ENCODE data around the gene WNT3A.
"Not testable (repeated sequence)": the region's sequence is repeated elsewhere in the genome, so short reads cannot be mapped to it uniquely, and the experiment has no call there.

The WNT3A gene

DNA sequence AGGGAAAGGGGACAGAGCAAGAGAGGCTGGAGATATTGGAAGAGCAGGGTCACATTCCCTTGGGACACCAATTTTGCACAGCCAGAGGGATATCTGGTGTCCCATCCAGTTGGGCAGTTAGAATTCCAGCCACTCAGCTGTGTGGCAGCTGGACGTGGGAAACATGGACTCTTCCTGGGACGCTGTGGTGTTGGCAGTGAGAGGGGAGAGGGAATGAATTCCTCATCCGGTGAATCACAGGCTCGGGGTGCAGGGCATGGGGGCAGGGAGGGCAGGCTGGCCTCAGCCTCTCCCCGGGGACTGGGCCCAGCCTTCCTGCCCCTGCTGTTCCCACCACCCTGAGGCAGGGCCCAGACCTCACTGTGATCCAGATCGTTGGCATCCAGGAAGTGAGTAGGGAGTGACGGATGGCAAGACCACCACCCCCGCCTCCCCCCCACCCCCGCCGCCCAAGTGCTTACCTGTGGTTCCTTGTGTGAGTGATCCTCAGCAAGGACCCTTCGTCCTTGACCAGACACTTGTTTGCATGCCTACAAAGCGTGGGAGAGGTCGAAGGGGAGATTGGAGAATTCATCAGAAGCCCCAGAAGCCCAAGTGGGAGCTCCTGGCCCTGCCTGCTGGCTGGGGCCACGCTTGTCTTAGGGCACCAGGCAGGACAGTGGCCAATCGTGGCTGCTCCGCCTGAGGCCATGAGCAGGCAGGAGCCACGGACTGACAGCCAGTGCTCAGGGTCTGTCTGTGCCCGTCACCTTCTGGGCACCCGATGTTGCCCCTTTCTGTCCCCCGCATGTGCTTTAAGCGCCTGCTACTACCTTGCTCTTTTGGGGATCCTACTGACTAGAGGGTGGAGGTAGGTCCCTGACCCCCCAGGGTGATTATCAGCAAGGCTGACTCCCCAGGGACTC lies 8.7 kb downstream of the WNT3A start:
- in situ Hi-C loops (cut with MboI; ENCODE audit: low pct_unique_long_range_greater_than_20kb, low sequenced_read_pairs, unreplicated experiment), result no loop called here
- TF ChIP-seq, protein P1, sequence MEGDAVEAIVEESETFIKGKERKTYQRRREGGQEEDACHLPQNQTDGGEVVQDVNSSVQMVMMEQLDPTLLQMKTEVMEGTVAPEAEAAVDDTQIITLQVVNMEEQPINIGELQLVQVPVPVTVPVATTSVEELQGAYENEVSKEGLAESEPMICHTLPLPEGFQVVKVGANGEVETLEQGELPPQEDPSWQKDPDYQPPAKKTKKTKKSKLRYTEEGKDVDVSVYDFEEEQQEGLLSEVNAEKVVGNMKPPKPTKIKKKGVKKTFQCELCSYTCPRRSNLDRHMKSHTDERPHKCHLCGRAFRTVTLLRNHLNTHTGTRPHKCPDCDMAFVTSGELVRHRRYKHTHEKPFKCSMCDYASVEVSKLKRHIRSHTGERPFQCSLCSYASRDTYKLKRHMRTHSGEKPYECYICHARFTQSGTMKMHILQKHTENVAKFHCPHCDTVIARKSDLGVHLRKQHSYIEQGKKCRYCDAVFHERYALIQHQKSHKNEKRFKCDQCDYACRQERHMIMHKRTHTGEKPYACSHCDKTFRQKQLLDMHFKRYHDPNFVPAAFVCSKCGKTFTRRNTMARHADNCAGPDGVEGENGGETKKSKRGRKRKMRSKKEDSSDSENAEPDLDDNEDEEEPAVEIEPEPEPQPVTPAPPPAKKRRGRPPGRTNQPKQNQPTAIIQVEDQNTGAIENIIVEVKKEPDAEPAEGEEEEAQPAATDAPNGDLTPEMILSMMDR (IDR thresholded peaks at IDR 0.05; ENCODE audit: extremely low read depth, insufficient read depth, missing control alignments), result no peak
- DNase-seq (ENCODE audit: low spot score), result no peak

DNA sequence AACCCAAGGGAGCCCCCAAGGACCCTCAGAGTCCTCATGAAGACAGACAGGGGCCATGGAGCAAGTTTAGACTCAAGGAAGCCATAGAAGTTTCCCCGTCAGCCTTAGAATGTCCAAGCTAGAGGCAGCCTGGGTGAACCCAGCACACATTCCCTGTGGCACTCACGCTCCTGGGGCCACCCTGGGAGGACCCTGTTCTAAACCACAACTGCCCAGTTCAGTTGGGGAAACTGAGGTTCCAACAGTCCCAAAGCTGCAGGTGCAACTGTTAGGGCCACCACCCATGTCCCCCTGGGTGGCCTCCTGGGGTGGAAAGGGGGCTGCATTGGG lies 9.3 kb downstream of the WNT3A start:
- in situ Hi-C loops (cut with MboI; ENCODE audit: low pct_unique_long_range_greater_than_20kb, low sequenced_read_pairs, unreplicated experiment), result no loop called here
- TF ChIP-seq, protein P1 (IDR thresholded peaks at IDR 0.05; ENCODE audit: extremely low read depth, insufficient read depth, missing control alignments), result no peak
- DNase-seq (ENCODE audit: low spot score), result no peak

DNA sequence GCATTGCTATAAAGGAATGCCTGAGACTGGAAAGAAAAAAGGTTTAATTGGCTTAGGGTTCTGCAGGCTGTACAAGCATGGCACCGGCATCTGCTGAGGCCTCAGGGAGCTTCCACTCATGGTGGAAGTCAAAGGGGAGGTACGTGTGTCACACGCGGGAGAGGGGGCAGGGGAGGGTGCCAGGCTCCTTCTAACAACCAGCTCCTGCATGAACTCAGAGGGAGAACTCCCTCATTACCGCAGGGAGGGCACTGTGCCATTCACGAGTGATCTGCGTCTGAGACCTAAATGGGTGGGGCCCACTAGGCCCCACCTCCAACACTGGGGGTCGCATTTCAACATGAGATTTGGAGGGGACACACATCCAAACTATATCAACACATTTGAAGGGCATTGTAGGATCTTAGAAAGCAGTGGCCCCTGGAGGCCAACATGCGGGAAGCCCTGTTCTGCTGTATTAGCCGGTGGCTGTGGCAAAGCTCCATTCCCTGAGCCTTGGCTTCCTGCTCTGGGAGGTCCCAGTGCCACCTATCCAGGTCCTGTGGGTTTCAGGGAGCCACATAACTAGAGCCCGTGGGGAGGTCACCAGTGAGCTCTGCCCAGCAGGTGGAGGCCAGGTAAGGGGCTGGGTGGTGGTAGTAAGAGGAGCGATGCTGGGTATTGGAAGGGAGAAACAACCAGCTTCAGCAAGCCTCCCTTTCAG lies 10.0 kb downstream of the WNT3A start:
- in situ Hi-C loops (cut with MboI; ENCODE audit: low pct_unique_long_range_greater_than_20kb, low sequenced_read_pairs, unreplicated experiment), result no loop called here
- DNase-seq (ENCODE audit: low spot score), result no peak
- TF ChIP-seq, protein P1 (IDR thresholded peaks at IDR 0.05; ENCODE audit: extremely low read depth, insufficient read depth, missing control alignments), result no peak

DNA sequence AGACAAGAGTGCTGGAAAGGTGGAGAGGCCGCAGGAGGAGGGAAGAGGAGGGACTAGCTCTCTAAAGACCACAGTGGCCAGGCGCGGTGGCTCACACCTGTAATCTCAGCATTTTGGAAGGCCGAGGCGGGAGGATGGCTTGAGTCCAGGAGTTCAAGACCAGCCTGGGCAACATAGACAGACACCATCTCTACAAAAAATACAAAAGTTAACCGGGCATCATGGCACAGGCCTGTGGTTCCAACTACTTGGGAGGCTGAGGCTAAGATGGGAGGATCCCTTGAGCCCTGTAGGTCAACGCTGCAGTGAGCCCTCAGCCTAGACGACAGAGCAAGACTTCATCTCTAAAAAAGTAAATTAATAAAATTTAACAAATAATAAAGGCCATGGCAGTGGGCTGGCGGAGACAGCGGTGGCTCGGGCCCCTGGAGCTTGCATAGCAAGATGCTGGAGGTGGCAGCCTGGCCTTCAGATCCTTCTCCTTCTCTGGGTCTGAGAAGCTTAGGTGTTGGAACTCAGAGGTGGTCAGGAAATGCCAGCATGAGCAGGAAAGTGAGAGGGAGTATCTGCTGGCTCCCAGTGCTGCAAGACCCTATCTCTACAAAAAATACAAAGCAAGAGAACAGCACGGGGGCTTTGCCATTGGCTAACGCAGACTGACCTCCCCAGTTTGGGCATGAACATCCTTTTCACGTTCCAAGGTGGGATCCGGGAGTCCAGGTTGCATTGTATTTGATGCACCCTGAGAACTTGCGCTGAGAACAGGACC lies 10.7 kb downstream of the WNT3A start:
- no peak for DNase-seq (ENCODE audit: low spot score)
- in situ Hi-C loops (cut with MboI; ENCODE audit: low pct_unique_long_range_greater_than_20kb, low sequenced_read_pairs, unreplicated experiment), result no loop called here
- TF ChIP-seq, protein P1 (IDR thresholded peaks at IDR 0.05; ENCODE audit: extremely low read depth, insufficient read depth, missing control alignments), result no peak

DNA sequence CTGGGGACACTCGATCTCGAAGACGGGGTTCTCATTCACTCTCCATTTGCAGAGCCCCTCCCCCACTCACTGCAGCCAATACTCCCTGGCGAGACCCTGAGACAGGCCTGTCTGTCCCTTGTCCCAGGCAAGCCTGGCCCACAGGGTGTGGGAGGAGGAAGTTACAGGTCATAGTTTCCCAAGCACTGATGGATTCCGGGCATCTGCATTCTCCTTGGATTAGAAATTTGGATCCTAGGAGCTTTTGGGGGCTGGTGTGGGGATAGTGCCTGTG lies 11.3 kb downstream of the WNT3A start:
- no peak for DNase-seq (ENCODE audit: low spot score)
- in situ Hi-C loops (cut with MboI; ENCODE audit: low pct_unique_long_range_greater_than_20kb, low sequenced_read_pairs, unreplicated experiment), result no loop called here
- TF ChIP-seq, protein P1 (IDR thresholded peaks at IDR 0.05; ENCODE audit: extremely low read depth, insufficient read depth, missing control alignments), result no peak

DNA sequence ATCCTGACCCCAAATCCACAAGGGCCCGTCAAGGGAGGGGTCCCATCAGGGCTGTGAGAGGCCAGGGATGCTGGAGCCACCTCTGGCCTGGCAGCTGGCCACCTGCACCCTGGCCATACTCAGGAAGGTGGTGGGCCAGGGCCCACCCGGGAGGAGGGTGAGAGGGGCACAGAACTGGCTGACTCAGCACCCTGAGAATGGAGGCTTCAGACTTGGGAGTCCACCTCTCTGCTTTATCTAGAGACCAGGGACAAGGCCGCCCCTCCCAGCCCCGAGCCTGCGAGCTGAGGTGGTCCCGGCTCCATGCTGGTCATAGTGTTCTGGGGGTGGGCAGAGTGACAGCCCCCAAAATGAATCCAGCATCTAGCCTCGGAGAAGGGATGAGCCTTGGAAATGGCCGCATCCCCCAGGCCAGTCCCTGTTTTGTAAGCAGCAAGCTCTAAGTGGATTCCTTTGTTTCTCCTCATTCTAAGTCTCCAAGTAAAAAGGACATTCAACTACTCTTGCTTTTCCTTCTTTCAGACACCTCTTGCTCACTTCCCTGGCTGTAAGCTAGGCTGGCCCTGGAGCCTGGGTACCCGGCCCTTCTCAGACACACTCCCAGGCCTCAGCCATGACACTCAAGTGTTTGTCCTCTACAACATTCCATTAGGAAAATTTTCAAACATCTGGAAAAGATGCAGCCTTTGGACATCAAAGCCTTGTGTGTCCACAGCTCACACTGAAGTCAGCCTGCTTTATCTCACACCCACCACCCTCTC lies 12.3 kb downstream of the WNT3A start:
- in situ Hi-C loops (cut with MboI; ENCODE audit: low pct_unique_long_range_greater_than_20kb, low sequenced_read_pairs, unreplicated experiment), result no loop called here
- TF ChIP-seq, protein P1 (IDR thresholded peaks at IDR 0.05; ENCODE audit: extremely low read depth, insufficient read depth, missing control alignments), result no peak
- DNase-seq (ENCODE audit: low spot score), result no peak

DNA sequence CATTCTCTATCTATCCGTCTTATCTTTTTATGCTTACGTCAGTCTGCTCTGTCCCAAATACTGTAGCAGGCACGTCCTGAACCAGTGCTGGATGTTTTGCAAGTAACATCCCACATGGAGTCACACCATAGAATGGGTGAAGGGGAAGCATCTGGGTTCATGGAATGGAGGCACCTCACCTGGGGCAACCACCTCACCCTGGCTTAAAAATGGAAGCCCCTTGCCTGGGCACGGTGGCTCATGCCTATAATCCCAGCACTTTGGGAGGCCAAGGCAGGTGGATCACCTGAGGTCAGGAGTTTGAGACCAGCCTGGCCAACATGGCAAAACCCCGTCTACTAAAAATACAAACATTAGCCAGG lies 12.9 kb downstream of the WNT3A start:
- in situ Hi-C loops (cut with MboI; ENCODE audit: low pct_unique_long_range_greater_than_20kb, low sequenced_read_pairs, unreplicated experiment); DNase-seq (ENCODE audit: low spot score): not testable (repeated sequence)

All from GM13977 (cell line).